Measurements from ENCODE around the gene UAP1L1. TPM values are rescaled to one million over a fixed set of nuclear protein-coding genes. Genes with fewer than 3 reads are reported as not detected.
"Not testable (repeated sequence)": the region's sequence is repeated elsewhere in the genome, so short reads cannot be mapped to it uniquely, and the experiment has no call there.

UAP1L1 gene
- total and polyA plus RNA-seq, 7 donors, result 2.9 to 9.6 (median 5.7) TPM

DNA sequence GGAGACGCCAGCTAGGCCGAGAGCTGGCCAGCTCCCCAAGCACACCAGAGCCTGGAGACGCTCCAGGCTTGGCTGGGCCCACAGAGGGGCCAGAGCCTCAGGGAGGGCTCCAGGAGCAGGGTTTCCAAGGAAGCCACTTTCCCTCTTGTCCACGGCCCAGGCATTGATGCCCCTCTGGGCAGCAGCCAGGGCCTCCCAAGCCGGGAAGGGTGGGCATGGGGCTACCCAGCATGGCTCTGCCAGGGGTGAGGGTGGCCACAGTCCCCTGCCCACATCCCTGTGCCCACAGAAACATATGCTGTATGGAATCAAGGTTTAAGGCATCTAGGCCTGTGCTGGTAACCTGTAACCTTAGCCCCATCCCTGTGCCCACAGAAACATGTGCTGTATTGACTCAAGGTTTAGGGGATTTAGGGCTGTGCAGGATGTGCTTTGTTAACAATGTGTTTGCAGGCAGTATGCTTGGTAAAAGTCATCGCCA is 38.8 kb downstream of the UAP1L1 start:
- Histone ChIP-seq H3K27ac (no peak overlapping the region), H3K27me3 (no peaks in the 10 kb centered on the region), H3K36me3 (peaks cover 6 to 21% (median 10%) of the 10 kb centered on the region in 4 donors), H3K4me1 (peaks cover 0 to 18% (median 14%) of the 10 kb centered on the region in 4 donors), H3K4me3 (no peak overlapping the region), H3K9me3 (no peaks in the 10 kb centered on the region)
- TF ChIP-seq, protein P1, sequence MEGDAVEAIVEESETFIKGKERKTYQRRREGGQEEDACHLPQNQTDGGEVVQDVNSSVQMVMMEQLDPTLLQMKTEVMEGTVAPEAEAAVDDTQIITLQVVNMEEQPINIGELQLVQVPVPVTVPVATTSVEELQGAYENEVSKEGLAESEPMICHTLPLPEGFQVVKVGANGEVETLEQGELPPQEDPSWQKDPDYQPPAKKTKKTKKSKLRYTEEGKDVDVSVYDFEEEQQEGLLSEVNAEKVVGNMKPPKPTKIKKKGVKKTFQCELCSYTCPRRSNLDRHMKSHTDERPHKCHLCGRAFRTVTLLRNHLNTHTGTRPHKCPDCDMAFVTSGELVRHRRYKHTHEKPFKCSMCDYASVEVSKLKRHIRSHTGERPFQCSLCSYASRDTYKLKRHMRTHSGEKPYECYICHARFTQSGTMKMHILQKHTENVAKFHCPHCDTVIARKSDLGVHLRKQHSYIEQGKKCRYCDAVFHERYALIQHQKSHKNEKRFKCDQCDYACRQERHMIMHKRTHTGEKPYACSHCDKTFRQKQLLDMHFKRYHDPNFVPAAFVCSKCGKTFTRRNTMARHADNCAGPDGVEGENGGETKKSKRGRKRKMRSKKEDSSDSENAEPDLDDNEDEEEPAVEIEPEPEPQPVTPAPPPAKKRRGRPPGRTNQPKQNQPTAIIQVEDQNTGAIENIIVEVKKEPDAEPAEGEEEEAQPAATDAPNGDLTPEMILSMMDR (IDR thresholded peaks at IDR 0.05), result no peak
- TF ChIP-seq EP300 (IDR thresholded peaks at IDR 0.05), result no peak
- TF ChIP-seq POLR2AphosphoS5 (IDR thresholded peaks at IDR 0.05), result no peak
- no peak for TF ChIP-seq POLR2A (IDR thresholded peaks at IDR 0.05)
- 55 to 74% methylated on average over 6 of the region's 6 CpGs for WGBS, 2 donors
- intact Hi-C loops (cut with DNase I), result no loop called here
- DNase-seq, result no peak

DNA sequence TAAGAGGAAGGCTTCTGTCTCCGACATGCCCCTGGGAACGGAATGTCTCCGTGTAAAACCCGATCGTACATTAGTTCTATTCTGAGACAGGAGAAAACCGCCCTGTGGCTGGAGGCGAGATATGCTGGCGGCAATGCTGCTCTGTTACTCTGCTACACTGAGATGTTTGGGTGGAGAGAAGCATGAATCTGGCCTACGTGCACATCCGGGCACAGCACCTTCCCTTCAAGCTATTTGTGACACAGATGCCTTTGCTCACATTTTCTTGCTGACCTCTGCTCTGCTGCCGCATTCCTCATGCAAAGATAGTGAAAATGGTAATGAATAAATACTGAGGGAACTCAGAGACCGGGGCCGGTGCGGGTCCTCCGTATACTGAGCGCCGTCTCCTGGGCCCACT is 39.4 kb downstream of the UAP1L1 start:
- H3K4me1 ChIP-seq, result peaks cover 0 to 18% (median 15%) of the 10 kb centered on the region in 4 donors
- no peak overlapping the region for H3K4me3 ChIP-seq
- no peak overlapping the region for H3K27ac ChIP-seq
- no peak for DNase-seq
- H3K27me3 ChIP-seq, result no peaks in the 10 kb centered on the region
- H3K9me3 ChIP-seq, result no peaks in the 10 kb centered on the region
- 62 to 74% methylated on average over 17 of the region's 17 CpGs for WGBS, 2 donors
- TF ChIP-seq POLR2AphosphoS5 (IDR thresholded peaks at IDR 0.05), result no peak
- TF ChIP-seq, protein P1 (IDR thresholded peaks at IDR 0.05), result no peak
- TF ChIP-seq EP300 (IDR thresholded peaks at IDR 0.05), result no peak
- no peak for TF ChIP-seq POLR2A (IDR thresholded peaks at IDR 0.05)
- intact Hi-C loops (cut with DNase I), result no loop called here
- peaks cover 6 to 15% (median 7%) of the 10 kb centered on the region in 4 donors for H3K36me3 ChIP-seq

DNA sequence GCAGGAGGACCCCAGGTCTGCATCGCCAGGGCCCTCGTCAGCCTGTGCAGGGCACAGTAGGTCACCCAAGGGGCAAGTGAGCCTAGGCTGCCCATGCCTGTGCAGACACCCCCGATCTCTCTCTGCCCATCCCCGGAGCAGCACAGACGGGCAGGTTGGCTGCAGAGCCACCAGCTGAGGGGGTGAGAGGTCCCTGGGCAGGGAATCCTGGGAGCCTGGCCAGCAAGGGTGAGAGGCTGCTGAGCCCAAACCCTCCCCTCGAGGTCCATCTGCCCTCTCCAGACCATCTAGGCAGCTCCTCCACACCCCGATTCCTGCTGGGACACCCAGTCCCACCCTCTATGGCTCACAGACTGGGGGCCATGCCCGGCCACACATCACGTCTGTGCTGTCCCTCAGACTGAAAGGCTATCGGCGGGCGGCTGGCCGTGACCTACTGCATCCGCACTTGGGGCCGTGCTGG is 40.0 kb downstream of the UAP1L1 start:
- WGBS, 2 donors, result 69 to 86% methylated on average over 15 of the region's 15 CpGs
- no peaks in the 10 kb centered on the region for H3K9me3 ChIP-seq
- H3K4me1 ChIP-seq, result peaks cover 0 to 19% (median 16%) of the 10 kb centered on the region in 4 donors
- TF ChIP-seq POLR2A (IDR thresholded peaks at IDR 0.05) (no peak), POLR2AphosphoS5 (IDR thresholded peaks at IDR 0.05) (no peak), EP300 (IDR thresholded peaks at IDR 0.05) (no peak)
- TF ChIP-seq, protein P1 (IDR thresholded peaks at IDR 0.05), result no peak
- no peaks in the 10 kb centered on the region for H3K27me3 ChIP-seq
- intact Hi-C loops (cut with DNase I), result no loop called here
- H3K4me3 ChIP-seq, result no peak overlapping the region
- no peak overlapping the region for H3K27ac ChIP-seq
- H3K36me3 ChIP-seq, result peaks cover under 1 to 9% (median 5%) of the 10 kb centered on the region in 4 donors
- no peak for DNase-seq

DNA sequence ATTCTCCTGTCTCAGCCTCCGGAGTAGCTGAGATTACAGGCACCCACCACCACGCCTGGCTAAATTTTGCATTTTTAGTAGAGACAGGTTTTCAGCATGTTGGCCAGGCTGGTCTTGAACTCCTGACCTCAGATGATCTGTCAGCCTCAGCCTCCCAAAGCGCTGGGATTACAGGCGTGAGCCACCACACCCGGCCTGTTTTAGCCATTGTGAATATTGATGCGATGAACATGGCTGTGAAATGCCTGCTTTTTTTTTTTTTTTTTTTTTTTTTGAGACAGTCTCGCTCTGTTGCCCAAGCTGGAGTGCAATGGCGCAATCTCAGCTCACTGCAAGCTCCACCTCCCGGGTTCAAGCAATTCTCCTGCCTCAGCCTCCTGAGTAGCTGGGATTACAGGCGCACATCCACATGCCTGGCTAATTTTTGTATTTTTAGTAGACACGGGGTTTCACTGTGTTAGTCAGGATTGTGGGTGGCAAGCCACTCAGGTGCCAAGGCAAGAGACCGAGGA is 40.8 kb downstream of the UAP1L1 start:
- intact Hi-C loops (cut with DNase I); DNase-seq; H3K27me3 ChIP-seq; H3K4me3 ChIP-seq; H3K27ac ChIP-seq; H3K36me3 ChIP-seq; H3K9me3 ChIP-seq: not testable (repeated sequence)
- peaks cover 0 to 18% (median 15%) of the 10 kb centered on the region in 4 donors for H3K4me1 ChIP-seq
- WGBS, 2 donors, result 65 to 89% methylated on average over 12 of the region's 12 CpGs

DNA sequence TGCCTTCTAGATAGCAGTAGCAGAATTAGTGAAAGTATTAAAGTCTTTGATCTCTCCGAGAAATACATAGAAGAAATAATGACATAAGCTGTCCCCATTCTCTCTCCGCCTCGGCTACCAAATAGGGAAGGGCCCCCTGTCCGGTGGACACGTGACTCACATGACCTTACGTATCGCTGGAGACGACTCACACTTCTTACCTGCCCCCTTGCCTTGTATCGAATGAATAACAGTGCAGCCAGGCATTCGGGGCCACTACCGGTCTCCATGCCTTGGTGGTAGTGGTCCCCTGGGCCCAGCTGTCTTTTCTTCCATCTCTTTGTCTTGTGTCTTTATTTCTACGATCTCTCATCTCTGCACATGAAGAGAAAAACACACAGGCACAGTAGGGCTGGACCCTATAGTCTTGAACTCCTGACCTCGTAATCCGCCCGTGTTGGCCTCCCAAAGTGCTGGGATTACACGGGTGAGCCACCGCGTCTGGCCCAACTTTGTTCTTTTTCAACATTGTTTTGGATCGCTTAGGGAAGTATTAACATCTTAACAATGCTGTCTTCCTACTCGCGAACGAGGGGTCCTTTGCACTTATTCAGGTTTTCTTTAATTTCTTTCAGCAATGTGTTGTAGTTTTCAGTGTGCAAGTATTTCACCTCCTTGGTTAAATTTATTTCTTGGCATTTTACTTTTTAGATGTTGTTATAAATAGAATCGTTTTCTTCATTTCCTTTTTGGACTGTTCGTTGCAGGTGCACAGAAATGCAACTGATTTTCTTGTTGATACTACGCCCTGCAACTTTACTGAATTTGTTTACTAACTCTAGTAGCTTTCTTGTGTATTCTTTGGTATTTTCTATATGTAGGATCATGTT is 44.8 kb downstream of the UAP1L1 start:
- H3K27ac ChIP-seq, result not testable (repeated sequence)

DNA sequence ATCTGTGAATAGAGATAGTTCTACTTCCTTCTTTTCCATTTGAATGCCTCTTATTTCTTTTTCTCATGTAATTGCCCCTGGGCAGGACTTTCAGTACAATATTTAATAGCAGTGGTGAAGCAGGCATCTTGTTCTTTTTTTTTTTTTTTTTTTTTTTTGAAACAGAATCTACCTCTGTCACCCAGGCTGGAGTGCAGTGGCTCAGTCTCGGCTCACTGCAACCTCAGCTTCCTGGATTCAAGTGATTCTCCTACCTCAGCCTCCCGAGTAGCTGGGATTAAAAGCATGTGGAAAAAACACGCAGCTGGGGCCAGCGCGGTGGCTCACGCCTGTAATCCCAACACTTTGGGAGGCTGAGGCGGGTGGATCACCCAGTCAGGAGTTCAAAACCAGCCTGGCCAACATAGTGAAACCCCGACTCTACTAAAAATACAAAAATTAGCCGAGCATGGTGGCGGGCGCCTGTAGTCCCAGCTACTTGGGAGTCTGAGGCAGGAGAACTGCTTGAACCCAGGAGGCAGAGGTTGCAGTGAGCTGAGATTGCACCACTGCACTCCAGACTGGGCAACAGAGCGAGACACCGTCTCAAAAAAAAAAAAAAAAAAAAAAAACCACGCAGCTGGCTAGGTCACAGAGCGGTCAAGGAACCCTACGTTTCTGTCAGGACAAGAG is 45.6 kb downstream of the UAP1L1 start:
- 76 to 88% methylated on average over 16 of the region's 16 CpGs for WGBS, 2 donors
- H3K36me3 ChIP-seq; intact Hi-C loops (cut with DNase I); H3K27me3 ChIP-seq; H3K4me3 ChIP-seq; H3K9me3 ChIP-seq; H3K27ac ChIP-seq; DNase-seq: not testable (repeated sequence)
- H3K4me1 ChIP-seq, result peaks cover 0 to 15% (median 4%) of the 10 kb centered on the region in 4 donors

More for the DNA sequence above, 44.8 kb downstream of the UAP1L1 start:
- WGBS, 2 donors, result 71 to 75% methylated on average over 24 to 25 of the region's 25 CpGs
- H3K36me3 ChIP-seq; H3K4me1 ChIP-seq; H3K4me3 ChIP-seq; H3K9me3 ChIP-seq; H3K27me3 ChIP-seq; DNase-seq; intact Hi-C loops (cut with DNase I): not testable (repeated sequence)
